Stomach (tissue), 4 donors: Measurements from ENCODE around the gene NDUFB3.

ENCODE experiments used
- CTCF ChIP-seq, 7 experiments: fragments of 450-650 bp in 4 of 7; fragments of 200-600 bp in 3 of 7; sonication (generic) in 3 of 7; IDR thresholded peaks; one replicate each; pipeline ENCODE4 v1.5.1; 2016 to 2019; ENCODE audit warnings: antibody characterized with exemption in 7 of 7, control low read depth in 2 of 7, mild to moderate bottlenecking in 1 of 7
- EP300 ChIP-seq: sonication (generic); formaldehyde crosslinking; IDR thresholded peaks from one replicate; pipeline ENCODE4 v1.6.1; 2017; ENCODE audit warnings: antibody characterized with exemption
- POLR2A ChIP-seq, 4 donors: fragments of 450-650 bp; IDR thresholded peaks; one replicate each; pipeline ENCODE4 v1.6.1; 2016; ENCODE audit warnings: antibody characterized with exemption in 4 of 4, control low read depth in 2 of 4, mild to moderate bottlenecking in 1 of 4, moderate library complexity in 1 of 4
- POLR2AphosphoS5 ChIP-seq, 3 donors: sonication (generic); formaldehyde crosslinking; IDR thresholded peaks; one replicate each; pipeline ENCODE4 v1.6.1; 2016; ENCODE audit warnings: antibody characterized with exemption in 3 of 3

GRCh38 chr2:201118961-201119854 is 47.4 kb downstream of the NDUFB3 start:
- TF ChIP-seq POLR2A (IDR thresholded peaks at IDR 0.05) (no peak), CTCF (IDR thresholded peaks at IDR 0.05) (no peak), POLR2AphosphoS5 (IDR thresholded peaks at IDR 0.05) (no peak), EP300 (no peak)
